Right renal pelvis (tissue), 4 donors: ENCODE results near the gene TLL2. TPM values are rescaled to one million over a fixed set of nuclear protein-coding genes. Genes with fewer than 3 reads are reported as not detected.

Source experiments
- DNase-seq, 4 donors: peaks; one replicate each; pipeline ENCODE4 v3.0.0-alpha.2; 2013; ENCODE audit warnings: low read depth in 4 of 4, low spot score in 3 of 4, missing footprints in 1 of 4
- polyA plus RNA-seq, 4 donors: library from polyadenylated mRNA; unstranded; fragments of 120-200 nt; gene quantifications; one replicate each; pipeline ENCODE4 v1.2.1, GENCODE V29; 2013; ENCODE audit not compliant: insufficient read length in 4 of 4

The TLL2 gene
- polyA plus RNA-seq, 4 donors, result 0.60 to 0.97 (median 0.81) TPM

- DNase-seq, result no peak
Measured at GRCh38 chr10:96436035-96436434, 77.7 kb downstream of the TLL2 start.

GRCh38 chr10:96431211-96431970 is 82.3 kb downstream of the TLL2 start:
- DNase-seq, result no peak

- no peak for DNase-seq
Measured at GRCh38 chr10:96427291-96427690, 86.4 kb downstream of the TLL2 start.

GRCh38 chr10:96422525-96422924 is 91.2 kb downstream of the TLL2 start:
- DNase-seq, result no peak

- no peak for DNase-seq
Measured at GRCh38 chr10:96421995-96422394, 91.7 kb downstream of the TLL2 start.

- DNase-seq, result no peak
Measured at GRCh38 chr10:96420228-96421009, 93.3 kb downstream of the TLL2 start.

- DNase-seq, result no peak
Measured at GRCh38 chr10:96419351-96419750, 94.4 kb downstream of the TLL2 start.

- no peak for DNase-seq
Measured at GRCh38 chr10:96418582-96418981, 95.1 kb downstream of the TLL2 start.

GRCh38 chr10:96417441-96417840 is 96.3 kb downstream of the TLL2 start:
- DNase-seq, result no peak

GRCh38 chr10:96416643-96417042 is 97.1 kb downstream of the TLL2 start:
- DNase-seq, result peak in 3 of 4 donors; percentile 30 to 51 (median 33)

- no peak for DNase-seq
Measured at GRCh38 chr10:96415891-96416554, 97.7 kb downstream of the TLL2 start.

- DNase-seq, result no peak
Measured at GRCh38 chr10:96415150-96415890, 98.4 kb downstream of the TLL2 start.

- DNase-seq, result no peak
Measured at GRCh38 chr10:96414303-96414702, 99.4 kb downstream of the TLL2 start.

- DNase-seq, result no peak
Measured at GRCh38 chr10:96413151-96413787, 100.5 kb downstream of the TLL2 start.

- DNase-seq, result no peak
Measured at GRCh38 chr10:96411716-96412320, 101.9 kb downstream of the TLL2 start.

- no peak for DNase-seq
Measured at GRCh38 chr10:96410296-96410695, 103.4 kb downstream of the TLL2 start.

GRCh38 chr10:96408201-96408600 is 105.5 kb downstream of the TLL2 start:
- DNase-seq, result no peak

- DNase-seq, result no peak
Measured at GRCh38 chr10:96407560-96408069, 106.1 kb downstream of the TLL2 start.

- no peak for DNase-seq
Measured at GRCh38 chr10:96406091-96406490, 107.6 kb downstream of the TLL2 start.
